KOPT-K1 (cell line): ENCODE results near the gene ZER1.

Experiments used
- H3K27ac ChIP-seq: fragments of 200-600 bp; sonication (generic); 2 replicates; pipeline ENCODE4 v1.5.1; 2016; ENCODE audit warnings: antibody characterized with exemption, mild to moderate bottlenecking, low read depth, low read length; ENCODE audit not compliant: poor library complexity, severe bottlenecking
- H3K36me3 ChIP-seq: fragments of 200-600 bp; sonication (generic); 2 replicates; pipeline ENCODE4 v1.5.1; 2017; ENCODE audit warnings: antibody characterized with exemption, mild to moderate bottlenecking, low read length, moderate library complexity; ENCODE audit not compliant: insufficient read depth
- H3K9me3 ChIP-seq: fragments of 200-600 bp; sonication (generic); 2 replicates; pipeline ENCODE4 v1.5.1; 2017; ENCODE audit warnings: antibody characterized with exemption, low read length, mild to moderate bottlenecking; ENCODE audit not compliant: insufficient read depth, poor library complexity, severe bottlenecking

ZER1 gene

DNA sequence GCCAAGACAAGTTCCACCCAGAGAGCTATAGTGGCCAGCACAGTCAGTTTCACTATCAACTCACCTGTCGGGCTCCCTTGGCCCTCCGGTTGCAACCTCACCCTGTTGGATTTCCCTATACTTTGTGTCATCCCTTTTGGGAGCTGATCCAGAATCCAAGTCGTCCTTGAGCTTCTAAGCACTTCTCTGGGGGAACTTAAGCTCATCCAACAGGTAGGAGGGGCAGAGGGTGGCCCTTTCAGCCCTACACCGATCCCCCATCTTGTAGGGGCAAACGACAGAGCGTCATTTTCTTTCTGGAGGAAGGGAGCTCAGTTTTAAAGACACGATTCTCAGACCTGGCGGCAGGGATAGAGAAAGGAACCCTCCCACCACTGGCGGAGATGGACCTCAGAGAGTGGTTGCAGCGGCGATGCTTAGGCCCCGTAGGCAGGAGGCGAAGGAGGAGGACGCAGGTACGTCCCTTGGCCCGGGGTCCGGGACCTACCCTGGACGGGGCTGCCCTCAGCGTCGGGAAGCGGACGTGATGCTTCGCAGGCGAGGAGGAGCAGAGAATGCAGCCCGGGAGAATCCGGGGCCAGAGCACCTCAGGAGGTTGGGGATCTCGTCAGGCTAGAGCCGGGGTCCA is 519 bp downstream of the ZER1 start:
- Histone ChIP-seq H3K9me3 (peaks cover 9% of the 10 kb centered on the region), H3K36me3 (no peaks in the 10 kb centered on the region), H3K27ac (peak overlapping the region; percentile 71)

DNA sequence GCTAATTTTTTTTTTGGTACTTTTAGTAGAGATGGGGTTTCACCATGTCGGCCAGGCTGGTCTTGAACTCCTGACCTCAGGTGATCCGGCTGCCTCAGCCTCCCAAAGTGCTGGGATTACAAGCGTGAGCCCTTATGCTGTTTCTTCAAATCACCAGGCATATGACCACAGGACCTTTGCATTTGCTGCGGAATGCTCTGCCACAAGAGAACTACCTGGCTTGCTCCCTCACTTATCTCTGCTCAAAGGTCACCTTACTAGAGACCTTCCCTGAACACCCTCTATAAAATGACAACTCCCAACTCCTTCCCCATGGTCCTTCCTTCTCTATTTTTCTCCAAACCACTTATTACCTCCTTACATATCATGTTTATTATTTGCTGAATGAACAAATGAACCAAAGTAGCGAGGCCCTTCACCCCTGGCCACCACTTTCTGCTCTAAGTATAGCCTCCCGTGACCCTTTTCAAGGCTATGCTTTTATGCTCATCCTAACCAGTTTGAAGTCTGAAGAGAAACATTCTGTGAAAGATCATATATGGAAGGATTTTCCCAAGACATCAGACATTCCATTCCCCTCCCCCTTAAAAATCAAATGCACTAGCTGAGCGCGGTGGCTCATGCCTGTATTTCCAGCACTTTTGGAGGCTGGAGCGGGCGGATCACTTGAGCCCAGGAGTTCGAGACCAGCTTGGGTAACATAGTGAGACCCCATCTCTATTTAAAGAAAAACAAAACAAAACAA is 1.3 kb downstream of the ZER1 start:
- peak overlapping the region; percentile 71 for H3K27ac ChIP-seq
- no peaks in the 10 kb centered on the region for H3K36me3 ChIP-seq
- H3K9me3 ChIP-seq: peaks cover 2% of the 10 kb centered on the region

DNA sequence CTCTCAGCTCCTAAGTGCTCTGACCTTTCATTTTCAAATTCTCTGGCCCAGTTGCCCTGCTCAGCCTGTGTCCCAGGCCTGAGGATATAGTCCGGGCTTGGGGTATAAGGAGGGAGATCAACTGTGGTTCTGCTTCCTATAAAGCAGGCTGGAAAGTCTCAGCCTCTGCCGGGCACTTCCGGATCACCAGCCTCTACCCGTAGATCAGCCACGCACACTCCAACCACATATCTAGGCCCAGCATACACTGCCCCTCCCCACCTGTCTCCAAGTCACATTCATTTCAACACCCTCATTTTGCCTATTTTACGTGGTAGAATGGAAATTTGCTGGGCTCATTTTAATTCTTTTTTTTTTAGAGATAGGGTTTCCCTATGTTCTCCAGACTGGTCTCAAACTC is 3.1 kb downstream of the ZER1 start:
- no peaks in the 10 kb centered on the region for H3K36me3 ChIP-seq
- H3K9me3 ChIP-seq: no peaks in the 10 kb centered on the region
- H3K27ac ChIP-seq: no peak overlapping the region

DNA sequence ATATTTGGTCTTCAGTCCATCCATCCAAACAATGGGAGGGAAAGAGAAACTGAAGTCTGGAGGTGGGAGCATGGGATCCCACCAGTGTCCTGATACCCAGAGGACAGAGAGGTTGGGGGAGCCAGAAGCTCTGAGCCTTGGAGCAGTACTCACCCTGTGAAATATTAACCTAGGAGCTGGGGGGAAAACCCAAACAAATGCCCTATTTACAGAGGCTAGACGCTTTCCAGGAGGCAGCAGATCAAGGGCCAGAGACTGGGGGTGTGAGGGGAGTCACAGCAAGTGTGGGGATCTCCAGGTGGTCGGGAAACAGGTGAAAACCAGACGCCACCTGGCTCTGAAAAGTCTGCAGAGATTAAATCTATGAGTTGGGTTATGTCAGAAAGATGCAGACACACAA is 6.2 kb downstream of the ZER1 start:
- H3K36me3 ChIP-seq: no peaks in the 10 kb centered on the region
- H3K27ac ChIP-seq: no peak overlapping the region
- no peaks in the 10 kb centered on the region for H3K9me3 ChIP-seq

DNA sequence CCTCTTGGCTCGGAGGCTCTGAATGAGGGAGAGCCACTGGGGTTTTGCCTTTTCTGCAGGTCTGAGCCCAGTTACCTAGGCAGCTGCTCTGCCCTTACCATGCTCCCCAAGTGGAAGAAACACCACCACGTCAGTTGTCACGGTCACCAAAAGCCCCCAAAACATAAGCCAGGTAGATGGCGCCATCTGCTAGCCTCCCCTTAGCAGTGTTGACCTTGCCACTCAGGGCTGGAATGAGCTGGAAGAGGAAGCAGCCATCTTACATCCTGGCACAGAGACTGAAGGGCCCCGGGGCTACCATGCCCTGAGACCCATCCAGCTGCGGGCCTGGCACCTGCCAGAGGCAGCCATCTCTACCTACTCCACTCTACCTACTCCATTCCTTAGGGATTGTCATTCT is 7.4 kb downstream of the ZER1 start:
- Histone ChIP-seq H3K27ac (no peak overlapping the region), H3K36me3 (no peaks in the 10 kb centered on the region), H3K9me3 (no peaks in the 10 kb centered on the region)

GRCh38 chr9:128762671-128763449 is 8.9 kb downstream of the ZER1 start:
- H3K9me3 ChIP-seq: no peaks in the 10 kb centered on the region
- no peaks in the 10 kb centered on the region for H3K36me3 ChIP-seq
- no peak overlapping the region for H3K27ac ChIP-seq

- no peaks in the 10 kb centered on the region for H3K9me3 ChIP-seq
- no peak overlapping the region for H3K27ac ChIP-seq
- peaks cover 8% of the 10 kb centered on the region; the same call in 1 of the 2 replicates for H3K36me3 ChIP-seq
Measured at GRCh38 chr9:128757602-128758001, 14.1 kb downstream of the ZER1 start.

DNA sequence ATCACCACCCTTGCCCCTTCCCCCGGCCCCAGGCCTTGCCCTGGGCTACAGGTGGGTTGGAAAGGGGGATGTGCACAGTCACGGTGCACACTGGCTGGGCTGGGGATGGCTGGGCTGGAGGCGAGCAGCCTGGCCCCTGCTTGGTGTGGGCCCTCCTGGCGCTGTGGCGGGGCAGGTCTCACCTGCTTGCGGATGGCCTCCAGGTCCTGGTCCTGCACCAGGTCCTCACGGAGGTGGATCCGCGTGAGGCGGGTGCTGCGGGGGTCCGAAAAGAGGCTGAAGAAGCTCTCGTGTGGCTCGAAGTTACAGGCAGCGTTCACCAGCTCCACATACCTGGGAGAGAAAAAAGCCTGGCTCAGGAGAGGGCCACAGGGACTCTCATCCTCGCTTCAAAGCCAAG is 18.1 kb downstream of the ZER1 start:
- Histone ChIP-seq H3K9me3 (no peaks in the 10 kb centered on the region), H3K27ac (no peak overlapping the region), H3K36me3 (peaks cover 20% of the 10 kb centered on the region; the same call in 1 of the 2 replicates)

DNA sequence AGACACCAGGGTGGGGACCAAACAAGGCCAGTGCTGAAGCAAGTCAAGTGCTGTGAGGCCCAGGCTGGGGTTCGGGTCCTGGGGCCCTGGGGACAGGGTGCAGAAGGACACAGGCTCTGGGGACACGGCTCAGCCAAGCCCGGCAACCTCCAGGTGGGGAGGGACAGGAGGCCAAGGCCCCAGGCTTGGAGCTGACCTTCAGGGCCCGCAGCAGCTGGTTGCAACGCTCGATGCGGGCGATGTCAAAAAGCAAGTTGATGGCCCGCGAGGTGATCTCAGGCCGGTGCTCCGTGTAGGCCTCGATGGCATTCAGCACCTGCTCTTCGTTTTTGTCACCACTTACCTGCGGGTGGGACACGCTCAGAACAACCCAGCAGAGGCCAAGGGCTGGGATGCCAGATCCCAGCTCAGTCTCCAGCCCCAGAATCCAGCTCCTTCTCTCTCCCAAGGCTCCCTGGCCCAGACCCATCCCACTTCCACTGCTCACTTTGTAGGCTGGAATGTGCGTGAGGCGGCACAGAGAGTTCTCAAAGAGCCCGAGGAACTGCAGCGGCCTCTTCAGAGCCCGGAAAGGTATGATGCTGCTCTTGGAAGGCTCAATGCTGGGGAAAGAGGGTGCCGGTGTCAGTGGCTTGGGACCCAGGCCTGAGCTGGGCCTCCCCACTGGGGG is 20.7 kb downstream of the ZER1 start:
- Histone ChIP-seq H3K36me3 (peaks cover 24% of the 10 kb centered on the region; the same call in 1 of the 2 replicates), H3K27ac (no peak overlapping the region), H3K9me3 (no peaks in the 10 kb centered on the region)

DNA sequence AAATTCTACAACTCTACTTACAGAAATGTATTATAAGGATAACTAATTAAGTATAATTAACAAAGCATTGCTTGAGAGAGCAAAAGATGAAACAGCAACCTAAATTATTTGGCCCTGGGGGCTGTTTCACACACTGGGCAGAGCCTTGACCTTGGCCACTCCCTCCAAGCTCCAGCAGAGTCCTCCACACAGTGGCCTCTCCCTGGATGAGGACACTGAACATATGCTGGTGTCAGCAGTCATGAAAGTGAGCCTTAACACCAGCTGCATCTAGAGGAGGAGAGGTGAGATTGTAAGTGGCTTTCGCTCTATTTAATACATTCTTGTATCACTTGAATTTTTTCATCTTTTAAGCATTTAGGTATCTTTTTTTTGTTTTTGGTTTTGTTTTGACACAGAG is 24.5 kb downstream of the ZER1 start:
- peaks cover 12% of the 10 kb centered on the region; the same call in 1 of the 2 replicates for H3K36me3 ChIP-seq
- H3K9me3 ChIP-seq: no peaks in the 10 kb centered on the region
- H3K27ac ChIP-seq: no peak overlapping the region

GRCh38 chr9:128743421-128743820 is 28.3 kb downstream of the ZER1 start:
- no peak overlapping the region for H3K27ac ChIP-seq
- no peaks in the 10 kb centered on the region for H3K9me3 ChIP-seq
- H3K36me3 ChIP-seq: peaks cover 4% of the 10 kb centered on the region; the same call in 1 of the 2 replicates

DNA sequence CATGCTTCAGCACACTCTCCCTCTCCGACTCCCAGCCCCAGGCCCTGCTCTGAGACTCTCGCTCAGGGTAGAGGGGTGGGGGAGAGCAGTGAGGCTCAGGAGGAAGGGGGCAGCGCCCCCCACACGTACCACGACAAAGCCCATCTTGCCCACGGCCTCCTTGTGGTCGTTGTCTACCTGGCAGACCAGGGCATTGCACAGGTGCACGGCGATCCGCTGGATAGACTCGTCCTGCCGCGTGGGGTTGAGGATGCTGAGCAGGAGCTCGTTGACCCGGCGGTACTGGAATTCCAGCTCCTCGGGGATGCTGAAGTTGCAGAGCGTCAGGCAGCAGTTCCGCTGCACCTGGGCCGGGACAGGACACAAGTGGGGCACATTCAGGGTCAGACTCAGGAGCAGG is 29.3 kb downstream of the ZER1 start:
- peaks cover 4% of the 10 kb centered on the region; the same call in 1 of the 2 replicates for H3K36me3 ChIP-seq
- H3K27ac ChIP-seq: no peak overlapping the region
- no peaks in the 10 kb centered on the region for H3K9me3 ChIP-seq

DNA sequence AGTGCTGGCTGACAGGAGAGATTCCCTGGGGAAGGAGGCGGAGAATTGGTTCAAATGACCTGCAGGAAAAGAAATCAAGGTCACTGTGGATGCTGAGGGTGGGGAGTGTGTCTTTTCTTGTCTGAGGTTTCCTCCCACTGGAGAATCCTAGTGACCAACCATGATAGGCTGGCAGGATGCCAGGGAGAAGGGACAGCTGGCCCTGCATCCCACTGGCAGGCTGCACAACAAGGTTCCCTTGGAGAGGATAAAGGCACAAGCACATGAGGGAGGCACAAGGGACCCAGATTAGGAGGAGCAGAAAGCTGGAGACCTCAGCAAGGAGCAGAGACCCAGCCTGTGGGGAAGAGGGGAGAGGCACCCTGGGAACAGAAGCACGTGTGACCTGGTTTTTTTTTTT is 36.4 kb downstream of the ZER1 start:
- Histone ChIP-seq H3K27ac (no peak overlapping the region), H3K36me3 (peaks cover 33% of the 10 kb centered on the region; the same call in 1 of the 2 replicates), H3K9me3 (no peaks in the 10 kb centered on the region)

DNA sequence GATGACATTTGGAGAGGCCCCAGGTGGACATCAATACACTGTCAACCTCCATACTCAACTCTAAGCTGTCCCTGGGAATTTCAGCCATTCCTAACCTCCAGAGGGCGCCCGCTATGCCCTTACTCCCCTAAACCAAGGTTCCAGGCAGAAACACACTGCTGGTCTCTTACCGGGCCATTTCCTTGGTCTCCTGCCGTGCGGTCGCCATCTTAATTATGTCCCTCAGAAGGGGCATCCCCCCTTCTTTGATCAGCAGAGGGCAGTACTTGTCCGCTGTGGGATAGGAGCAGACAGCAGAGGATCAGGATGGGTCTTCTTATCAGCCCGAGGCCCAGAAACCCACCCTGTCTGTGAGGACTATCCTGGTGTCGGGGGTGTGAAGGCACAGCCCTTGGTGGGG is 38.5 kb downstream of the ZER1 start:
- no peaks in the 10 kb centered on the region for H3K9me3 ChIP-seq
- H3K36me3 ChIP-seq: peaks cover 33% of the 10 kb centered on the region; the same call in 1 of the 2 replicates
- H3K27ac ChIP-seq: no peak overlapping the region

GRCh38 chr9:128732576-128732975 is 39.2 kb downstream of the ZER1 start:
- Histone ChIP-seq H3K36me3 (peaks cover 33% of the 10 kb centered on the region; the same call in 1 of the 2 replicates), H3K27ac (no peak overlapping the region), H3K9me3 (no peaks in the 10 kb centered on the region)
